Retinal pigment epithelial cell (primary cell): ENCODE data around the gene SLBP.

ENCODE experiments used
- DNase-seq: peaks from one replicate; pipeline ENCODE4 v3.0.0-alpha.2; 2010; ENCODE audit warnings: low read depth
- H3K4me3 ChIP-seq: 2 replicates; pipeline ENCODE4 v1.5.1; 2011; ENCODE audit warnings: mild to moderate bottlenecking, low read length, control low read depth, moderate library complexity
- TF ChIP-seq, protein P1 (sequence below): conservative IDR thresholded peaks from 2 replicates; pipeline ENCODE4 v1.5.1; 2011; ENCODE audit warnings: low read depth, low read length, control low read depth, inconsistent platforms

Gene SLBP

GRCh38 chr4:1656986-1657385, 55.1 kb downstream of the SLBP start:
- TF ChIP-seq, protein P1, sequence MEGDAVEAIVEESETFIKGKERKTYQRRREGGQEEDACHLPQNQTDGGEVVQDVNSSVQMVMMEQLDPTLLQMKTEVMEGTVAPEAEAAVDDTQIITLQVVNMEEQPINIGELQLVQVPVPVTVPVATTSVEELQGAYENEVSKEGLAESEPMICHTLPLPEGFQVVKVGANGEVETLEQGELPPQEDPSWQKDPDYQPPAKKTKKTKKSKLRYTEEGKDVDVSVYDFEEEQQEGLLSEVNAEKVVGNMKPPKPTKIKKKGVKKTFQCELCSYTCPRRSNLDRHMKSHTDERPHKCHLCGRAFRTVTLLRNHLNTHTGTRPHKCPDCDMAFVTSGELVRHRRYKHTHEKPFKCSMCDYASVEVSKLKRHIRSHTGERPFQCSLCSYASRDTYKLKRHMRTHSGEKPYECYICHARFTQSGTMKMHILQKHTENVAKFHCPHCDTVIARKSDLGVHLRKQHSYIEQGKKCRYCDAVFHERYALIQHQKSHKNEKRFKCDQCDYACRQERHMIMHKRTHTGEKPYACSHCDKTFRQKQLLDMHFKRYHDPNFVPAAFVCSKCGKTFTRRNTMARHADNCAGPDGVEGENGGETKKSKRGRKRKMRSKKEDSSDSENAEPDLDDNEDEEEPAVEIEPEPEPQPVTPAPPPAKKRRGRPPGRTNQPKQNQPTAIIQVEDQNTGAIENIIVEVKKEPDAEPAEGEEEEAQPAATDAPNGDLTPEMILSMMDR = no peak
- H3K4me3 ChIP-seq = no peak overlapping the region
- no peak for DNase-seq

DNA sequence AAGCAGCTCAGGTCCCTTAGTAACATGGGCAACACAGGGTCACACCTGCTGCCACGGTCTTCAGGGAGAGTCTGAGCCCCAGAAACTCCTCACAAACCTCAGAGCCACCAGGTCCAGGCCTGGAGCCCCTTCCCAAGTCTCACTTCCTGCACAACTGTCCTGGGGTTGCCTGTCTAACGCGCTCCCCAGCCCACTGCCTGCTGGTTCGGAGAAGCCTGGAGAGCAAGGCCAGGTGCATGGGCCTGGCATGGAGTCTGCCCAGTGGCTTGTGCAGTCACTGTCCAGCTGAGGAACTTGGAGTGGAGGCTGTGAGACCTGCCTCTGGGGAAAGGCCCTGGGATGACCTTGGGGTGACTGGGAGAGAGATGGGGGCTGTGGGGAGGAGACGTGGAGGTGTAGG, 56.0 kb downstream of the SLBP start:
- H3K4me3 ChIP-seq = no peak overlapping the region
- no peak for DNase-seq
- TF ChIP-seq, protein P1 = no peak

DNA sequence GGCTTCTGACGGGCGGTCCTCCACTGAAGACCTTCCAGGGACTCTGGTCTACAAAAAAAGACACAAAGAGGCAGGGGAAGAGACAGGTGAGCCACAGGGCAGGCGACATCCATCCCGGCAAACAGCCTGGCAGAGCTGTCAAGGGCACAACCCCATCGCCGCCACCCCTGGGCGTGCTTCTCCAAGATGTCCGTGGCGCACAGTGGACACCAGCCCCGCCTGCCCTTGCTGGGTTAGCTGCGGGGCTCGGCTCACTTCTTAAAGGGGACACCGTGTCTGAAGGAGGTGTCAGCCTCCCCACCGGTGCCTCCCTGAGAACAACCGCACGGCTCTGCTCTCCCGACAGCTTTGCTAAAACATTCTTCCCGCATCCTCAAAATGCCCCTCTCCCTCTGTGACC, 56.4 kb downstream of the SLBP start:
- no peak overlapping the region for H3K4me3 ChIP-seq
- no peak for DNase-seq
- TF ChIP-seq, protein P1 = no peak

- TF ChIP-seq, protein P1 = no peak
- H3K4me3 ChIP-seq = no peak overlapping the region
- no peak for DNase-seq
These were observed 57.0 kb downstream of the SLBP start for GRCh38 chr4:1655081-1655480.

GRCh38 chr4:1654216-1654955, 57.7 kb downstream of the SLBP start:
- no peak overlapping the region for H3K4me3 ChIP-seq
- DNase-seq = no peak
- TF ChIP-seq, protein P1 = no peak

- no peak for DNase-seq
- TF ChIP-seq, protein P1 = no peak
- no peak overlapping the region for H3K4me3 ChIP-seq
These were observed 58.3 kb downstream of the SLBP start for GRCh38 chr4:1653776-1654175.

- no peak overlapping the region for H3K4me3 ChIP-seq
- DNase-seq = no peak
- TF ChIP-seq, protein P1 = no peak
These were observed 60.0 kb downstream of the SLBP start for GRCh38 chr4:1652088-1652487.
